GM21423 (cell line): ENCODE results near the gene RAB40B.

ENCODE experiments used
- ATAC-seq: cut with Tn5 transposase; IDR thresholded peaks from one replicate; pipeline ENCODE4 v1.9.1; 2021; ENCODE audit warnings: mild to moderate bottlenecking, moderate library complexity; ENCODE audit not compliant: unreplicated experiment

Gene RAB40B

GRCh38 chr17:82692268-82692667 is 6.2 kb downstream of the RAB40B start:
- ATAC-seq, result no peak

GRCh38 chr17:82691714-82692113 is 6.8 kb downstream of the RAB40B start:
- ATAC-seq, result no peak

GRCh38 chr17:82690786-82691489 is 7.6 kb downstream of the RAB40B start:
- no peak for ATAC-seq

DNA sequence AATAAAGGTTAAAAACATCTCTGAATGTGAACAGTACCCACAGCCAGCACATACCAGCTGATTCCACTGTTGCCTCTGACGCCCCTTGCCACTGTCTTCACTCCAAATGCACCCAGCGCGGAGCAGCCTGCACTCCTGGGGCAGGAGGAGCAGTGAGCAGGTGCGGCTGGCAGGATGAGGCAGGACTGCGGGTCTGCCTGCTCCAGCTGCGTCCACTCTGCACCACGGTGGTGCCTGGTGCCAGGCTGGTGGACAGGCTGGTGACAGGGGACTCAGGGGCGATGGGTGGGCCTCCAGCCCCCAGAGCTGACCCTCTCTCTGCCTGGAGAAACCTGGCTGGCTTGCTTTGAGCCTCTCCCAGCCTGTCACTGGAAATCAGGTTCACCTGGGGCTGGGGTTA is 9.4 kb downstream of the RAB40B start:
- no peak for ATAC-seq

- ATAC-seq, result no peak
These were observed 10.6 kb downstream of the RAB40B start for GRCh38 chr17:82687871-82688270.

DNA sequence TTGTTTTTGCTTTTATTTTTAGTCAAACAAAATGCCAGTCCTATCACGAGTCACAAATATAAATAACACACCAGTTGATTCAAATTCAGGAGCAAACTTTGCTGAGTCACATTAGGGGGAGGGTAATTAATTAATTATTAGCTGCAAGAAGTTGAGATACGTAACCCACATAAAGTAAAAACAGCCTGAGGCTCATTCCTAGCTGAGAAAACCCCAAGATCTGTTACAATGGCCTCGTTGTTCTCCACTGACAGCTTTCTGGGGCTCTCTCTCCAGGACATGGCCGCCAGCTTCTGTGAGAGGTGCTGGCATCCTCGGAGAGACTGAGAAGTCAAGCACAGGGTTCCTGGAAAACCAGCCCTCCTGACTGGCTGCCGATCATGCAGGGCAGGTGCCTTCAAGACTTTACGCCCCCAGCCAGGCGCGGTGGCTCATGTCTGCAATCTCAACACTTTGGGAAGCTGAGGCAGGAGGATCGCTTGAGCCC is 11.1 kb downstream of the RAB40B start:
- ATAC-seq, result no peak

DNA sequence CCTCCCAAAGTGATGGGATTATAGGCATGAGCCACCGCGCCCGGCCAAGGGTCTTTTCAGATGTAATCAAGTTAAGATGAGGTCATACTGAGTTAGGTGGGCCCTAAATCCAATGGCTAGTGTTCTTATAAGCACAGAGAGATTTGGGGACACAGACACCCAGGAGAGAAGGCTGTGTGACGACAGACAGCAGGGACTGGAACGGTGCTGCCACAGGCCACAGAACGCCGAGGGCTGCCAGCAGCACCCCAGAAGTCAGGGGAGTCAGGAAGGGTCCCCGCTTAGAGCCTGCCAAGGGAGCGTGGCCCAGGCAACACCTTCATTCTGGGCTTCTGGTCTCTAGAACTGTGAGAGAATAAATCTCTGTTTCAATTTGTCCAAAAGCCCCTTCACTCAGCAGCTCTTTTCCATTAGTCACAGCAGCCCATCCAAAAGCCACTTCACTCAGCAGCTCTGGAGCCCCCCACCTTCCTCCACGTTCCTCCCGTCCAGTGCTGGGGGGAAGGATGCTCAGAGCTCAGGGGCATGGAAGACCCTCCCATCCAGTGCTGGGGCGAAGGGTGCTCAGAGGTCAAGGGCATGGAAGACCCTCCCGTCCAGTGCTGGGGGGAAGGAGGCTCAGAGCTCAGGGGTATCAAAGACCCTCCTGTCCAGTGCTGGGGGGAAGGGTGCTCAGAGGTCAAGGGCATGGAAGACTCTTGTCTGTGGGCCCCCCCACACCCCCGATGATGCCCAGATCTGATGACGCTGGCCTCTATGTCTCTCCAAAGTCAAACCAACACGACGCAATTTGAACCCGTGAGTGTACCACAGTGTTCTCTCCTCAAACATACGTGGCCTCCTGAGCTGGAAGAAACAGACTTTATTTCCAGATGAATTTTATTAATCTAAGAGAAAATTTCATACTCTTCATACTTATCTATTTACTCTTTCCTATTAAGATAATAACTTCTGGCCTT is 11.9 kb downstream of the RAB40B start:
- ATAC-seq, result no peak

DNA sequence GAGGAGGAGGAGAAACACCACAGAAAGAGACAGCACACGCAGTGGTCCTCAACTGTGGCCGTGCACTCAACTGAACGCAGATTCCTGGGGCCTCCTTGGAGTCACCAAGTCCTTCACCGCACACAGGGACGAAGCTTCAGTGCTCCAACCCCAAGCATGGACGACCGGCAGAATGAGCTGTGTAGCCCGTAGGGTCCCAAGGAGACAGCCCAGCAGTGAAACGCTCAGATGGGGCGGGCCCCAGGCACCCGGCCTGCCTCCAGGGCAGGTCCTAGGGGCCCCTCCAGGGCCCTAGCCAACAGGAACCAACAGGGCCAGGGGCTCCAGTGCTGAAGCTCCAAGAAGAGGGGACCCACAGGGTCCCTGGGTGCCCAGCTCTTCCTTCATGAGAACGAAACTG is 13.2 kb downstream of the RAB40B start:
- no peak for ATAC-seq

DNA sequence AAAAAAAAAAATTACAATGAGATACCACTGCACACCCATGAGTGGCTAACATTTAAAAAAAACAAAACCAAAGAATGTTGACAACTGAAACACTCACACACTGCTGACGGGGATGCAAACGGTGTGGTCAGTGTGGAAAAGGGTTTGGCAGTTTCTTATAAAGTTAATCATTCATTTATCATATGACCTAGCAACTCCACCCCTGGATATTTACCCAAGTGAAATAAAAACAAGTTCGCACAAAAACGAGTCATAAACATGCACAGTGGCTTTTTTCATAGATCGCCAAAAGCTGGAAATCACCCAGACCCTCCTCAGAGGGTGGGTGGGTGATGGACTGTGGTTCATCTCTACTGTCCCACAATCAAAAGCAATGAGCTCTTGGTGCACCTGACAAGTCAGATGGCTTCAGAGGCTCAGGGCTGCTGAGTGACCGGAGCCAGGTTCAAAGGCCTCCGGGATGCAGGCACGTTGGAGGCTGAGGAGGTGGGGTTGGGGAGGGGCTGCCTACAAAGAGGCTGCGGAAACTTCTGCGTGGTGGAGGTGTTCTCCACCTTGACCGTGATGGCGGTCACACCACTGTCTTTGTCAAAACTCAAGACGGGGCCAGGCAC is 14.2 kb downstream of the RAB40B start:
- ATAC-seq, result peak; percentile 74

- ATAC-seq, result no peak
These were observed 15.0 kb downstream of the RAB40B start for GRCh38 chr17:82683534-82683933.

GRCh38 chr17:82681547-82681946 is 17.0 kb downstream of the RAB40B start:
- ATAC-seq, result no peak

- no peak for ATAC-seq
These were observed 18.7 kb downstream of the RAB40B start for GRCh38 chr17:82679586-82680465.

- ATAC-seq, result no peak
These were observed 20.1 kb downstream of the RAB40B start for GRCh38 chr17:82678265-82678891.

DNA sequence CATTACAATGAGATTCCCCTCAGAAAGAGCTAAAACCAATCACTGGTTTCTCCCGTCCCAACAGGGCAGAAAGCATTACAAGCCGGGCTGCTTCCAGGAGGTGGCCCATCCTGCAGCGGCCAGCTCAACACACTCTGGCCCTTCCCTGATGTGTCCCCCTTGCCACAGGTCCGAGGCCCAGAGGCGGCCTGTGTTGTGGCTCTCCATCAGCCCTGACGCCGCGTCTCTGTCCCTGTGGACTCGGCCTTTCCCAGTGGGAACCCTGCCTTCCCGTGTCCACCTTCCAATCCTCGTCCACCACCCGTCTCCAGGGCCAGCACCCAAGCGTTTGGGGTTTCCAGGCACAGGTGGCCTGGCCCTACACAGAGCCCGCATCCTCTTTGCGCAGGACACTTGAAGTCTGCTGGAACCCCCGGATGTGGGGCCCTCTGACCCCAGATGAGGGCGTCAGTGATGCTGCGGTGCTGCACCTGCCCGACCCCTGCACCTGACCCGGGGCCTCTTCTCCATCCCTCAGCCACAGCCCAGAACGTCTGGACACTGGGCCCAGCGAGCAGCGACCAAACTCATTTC is 21.1 kb downstream of the RAB40B start:
- no peak for ATAC-seq

DNA sequence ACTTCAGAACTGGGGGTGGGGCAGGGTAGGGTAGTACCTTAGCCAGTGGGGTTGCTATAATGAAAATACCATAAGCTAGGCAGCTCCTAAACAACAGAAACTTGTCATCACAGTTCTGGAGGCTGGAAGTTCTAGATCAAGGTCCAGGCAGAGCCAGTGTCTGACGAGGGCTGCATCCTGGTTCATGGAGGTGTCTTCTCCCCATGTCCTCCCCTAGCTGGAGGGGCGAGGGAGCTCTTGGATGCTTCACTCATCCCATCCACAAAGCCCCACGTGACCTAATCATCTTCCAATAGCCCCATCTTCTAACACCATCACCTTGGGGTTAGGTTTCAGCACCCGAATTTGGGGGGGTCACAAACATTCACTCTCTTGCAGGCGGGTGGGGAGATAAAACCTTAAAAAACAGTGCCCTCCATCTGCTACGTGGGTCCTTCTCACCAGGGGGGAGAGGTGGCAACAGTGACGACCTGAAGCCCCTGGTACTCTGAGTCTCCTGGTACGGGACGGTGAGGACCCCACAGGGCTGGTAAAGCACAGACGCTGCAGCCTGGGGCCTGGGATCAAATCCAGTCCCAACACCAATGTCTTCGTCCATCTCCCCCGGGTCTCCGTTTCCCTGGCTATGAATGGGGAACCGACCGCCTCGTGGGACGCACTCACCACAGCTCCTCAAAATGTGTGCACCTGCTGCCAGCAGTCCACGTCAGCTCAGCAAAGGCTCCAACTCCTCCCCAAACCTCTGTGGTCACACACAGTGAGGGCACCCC is 22.8 kb downstream of the RAB40B start:
- ATAC-seq, result no peak

DNA sequence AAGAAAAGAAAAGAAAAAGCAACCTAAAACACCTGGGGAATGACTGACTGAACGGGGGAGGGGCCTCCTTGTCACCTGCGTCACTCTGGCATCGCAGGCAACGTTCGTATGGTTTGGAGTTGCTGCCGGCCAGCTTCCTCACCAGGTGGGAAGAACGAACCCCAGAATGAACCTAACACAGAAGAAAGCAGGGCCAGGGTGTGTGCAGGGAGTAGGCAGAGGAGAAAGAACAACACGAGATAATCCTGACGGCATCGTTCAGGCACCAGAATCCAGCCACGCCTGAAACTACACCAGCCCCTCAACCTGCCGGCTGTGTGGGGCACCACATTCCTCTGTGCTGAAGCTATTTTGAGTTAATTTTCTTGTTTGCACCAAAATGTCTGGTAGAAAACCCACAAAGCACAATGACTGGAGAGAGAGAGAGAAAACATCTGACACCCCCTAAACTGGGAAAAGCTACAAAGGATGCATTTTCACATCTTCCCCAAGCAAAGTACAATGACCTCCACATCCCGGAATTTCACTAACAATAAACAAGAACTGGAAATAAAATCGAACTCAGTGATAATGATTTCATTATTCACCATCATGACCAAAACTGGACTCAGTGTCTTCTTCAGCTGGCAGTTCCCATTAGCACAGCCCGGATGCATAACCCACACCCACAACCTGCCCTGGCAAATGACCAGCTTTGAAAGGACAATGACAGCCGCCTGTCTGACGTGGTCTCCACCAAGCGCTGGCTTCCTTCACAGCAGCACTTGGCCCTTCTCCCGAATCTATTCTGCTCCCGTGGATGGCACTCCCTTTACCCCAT is 23.6 kb downstream of the RAB40B start:
- no peak for ATAC-seq

GRCh38 chr17:82670661-82671450 is 27.6 kb downstream of the RAB40B start:
- no peak for ATAC-seq
